GM18873 (cell line): Measurements from ENCODE around the gene ZNF444.

Experiments
- ATAC-seq: cut with Tn5 transposase; IDR thresholded peaks from one replicate; pipeline ENCODE4 v1.9.1; 2021; ENCODE audit warnings: mild to moderate bottlenecking, moderate library complexity, moderate number of reproducible peaks; ENCODE audit not compliant: unreplicated experiment, low FRiP score

The ZNF444 gene

DNA sequence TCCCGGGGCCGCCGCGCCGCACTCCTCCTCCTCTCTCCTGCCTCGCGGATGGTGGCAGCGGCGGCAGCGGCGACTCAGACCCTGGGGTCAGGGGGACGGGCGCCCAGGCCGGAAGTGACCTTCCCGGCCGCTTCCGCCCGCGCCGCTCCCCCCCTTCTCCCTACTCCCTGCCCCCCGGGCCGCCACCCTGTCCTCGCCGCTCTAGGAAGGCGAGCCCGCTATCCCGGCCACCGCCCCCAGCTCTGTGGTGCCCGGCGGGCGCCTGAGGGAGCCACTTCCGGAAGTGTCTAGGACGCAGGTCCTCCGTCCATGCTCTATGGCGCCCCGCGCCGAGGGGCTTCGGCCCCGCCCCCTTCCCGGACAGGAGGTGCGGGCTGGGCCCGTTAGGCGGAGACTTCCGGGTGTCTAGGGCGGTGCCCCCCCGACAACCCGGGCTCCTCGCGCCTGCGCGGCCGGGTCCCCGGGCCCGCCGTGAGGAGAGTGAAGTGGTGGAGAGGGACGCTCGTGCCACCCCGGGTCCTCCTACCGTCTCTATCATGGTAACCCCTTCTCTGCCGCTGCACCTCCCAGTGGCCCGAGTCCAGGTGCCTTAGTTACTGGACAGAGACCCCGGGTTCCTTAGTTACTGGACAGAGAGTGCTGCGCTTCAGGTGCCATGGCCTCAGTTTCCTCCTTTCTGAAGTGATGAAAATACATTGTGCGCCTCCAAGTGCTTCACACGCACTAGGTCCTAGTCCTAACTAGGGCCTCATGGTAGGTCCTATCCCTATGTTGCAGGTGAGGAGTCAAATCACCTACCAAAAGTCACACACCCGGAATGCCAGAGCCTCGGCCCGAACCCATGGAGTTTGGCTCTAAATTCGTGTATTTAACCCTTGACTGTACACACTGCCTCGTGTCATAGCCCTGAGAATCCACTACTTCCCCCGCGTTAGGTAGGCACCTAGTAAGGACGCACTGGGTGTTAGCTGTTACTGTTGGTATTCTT, 19.6 kb upstream of the ZNF444 start, which contains the start of gene ZNF787:
Gene ZNF787, minus strand, starts transcription at position 116 of the 988 bp plus-strand sequence. CDS start 18,078 bp downstream, outside the sequence.
- ATAC-seq = peak; percentile 75

DNA sequence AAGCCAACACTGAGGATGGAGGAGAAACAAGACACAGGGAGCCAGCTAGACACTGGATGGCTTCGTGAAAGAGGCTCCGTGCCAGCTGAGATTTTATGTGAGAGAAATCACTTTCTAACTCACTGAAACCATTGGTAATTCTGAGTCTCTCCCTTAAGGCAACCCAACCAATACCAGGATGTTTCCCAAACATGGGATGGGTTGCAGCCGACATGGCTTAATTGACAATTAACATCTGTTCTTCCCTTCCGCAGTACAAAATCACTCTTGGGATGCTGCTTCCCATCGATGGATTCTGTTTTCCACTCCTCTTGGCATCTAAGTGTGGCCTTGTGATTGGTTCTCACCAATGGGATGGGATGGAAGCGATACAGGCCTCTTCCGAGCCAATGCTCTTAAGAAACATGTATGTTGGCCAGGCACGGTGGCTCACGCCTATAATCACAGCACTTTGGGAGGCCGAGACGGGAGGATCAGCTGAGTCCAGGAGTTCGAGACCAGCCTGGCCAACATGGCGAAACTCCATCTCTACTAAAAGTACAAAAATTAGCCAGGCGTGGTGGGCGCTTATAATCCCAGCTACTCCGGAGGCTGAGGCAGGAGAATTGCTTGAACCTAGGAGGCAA, 17.7 kb upstream of the ZNF444 start:
- no peak for ATAC-seq

DNA sequence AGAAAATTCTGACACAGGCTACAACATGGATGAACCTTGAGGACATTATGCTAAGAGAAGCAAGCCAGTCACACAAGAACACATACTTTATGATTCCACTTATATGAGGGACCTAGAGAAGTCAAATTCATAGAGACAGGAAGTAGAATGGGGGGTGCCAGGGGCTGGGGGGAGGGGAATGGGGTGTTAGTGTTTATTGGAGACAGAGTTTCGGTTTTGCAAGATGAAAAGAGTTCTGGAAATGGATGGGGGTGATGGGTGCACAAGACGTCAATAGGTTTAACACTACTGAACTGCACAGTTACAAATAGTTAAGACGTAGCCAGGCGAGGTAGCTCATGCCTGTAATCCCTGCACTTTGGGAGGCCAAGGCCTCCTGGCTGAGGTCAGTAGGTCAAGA, 16.5 kb upstream of the ZNF444 start:
- ATAC-seq = no peak

DNA sequence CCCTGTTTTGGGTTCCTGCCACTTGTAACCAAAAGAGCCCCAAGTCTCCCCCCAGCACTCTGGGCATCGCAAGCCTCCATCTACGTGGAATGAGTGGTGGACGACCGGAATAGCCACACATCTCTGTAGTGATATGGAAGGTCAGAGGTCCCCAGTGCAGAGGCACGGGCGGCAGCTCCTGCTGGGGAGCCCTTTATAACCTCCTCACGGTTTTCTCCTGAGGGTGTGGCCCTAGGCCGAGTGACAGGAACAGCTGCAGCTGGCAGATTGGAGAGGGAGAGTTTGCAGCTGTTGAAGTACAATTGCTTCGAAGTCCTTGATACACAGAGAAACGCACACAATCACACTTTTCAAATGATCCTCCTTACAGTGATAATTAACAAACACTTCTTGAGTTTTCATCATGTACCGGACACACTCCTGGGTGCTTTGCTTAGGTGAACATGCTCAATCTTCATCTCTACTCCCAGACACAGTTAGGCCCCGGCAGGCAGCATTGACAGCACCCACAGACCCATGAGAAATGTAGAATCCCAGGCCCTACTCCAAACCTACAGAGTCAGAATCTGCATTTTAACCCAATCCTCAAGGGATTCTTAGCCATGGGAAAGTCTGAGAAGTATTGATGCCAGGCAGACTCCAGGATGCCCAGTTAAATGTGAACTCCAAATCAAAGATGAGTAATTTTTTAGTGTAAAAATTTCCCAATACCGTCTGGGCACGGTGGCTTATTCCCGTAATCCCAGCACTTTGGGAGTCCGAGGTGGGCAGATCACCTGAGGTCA, 15.1 kb upstream of the ZNF444 start:
- ATAC-seq = no peak

DNA sequence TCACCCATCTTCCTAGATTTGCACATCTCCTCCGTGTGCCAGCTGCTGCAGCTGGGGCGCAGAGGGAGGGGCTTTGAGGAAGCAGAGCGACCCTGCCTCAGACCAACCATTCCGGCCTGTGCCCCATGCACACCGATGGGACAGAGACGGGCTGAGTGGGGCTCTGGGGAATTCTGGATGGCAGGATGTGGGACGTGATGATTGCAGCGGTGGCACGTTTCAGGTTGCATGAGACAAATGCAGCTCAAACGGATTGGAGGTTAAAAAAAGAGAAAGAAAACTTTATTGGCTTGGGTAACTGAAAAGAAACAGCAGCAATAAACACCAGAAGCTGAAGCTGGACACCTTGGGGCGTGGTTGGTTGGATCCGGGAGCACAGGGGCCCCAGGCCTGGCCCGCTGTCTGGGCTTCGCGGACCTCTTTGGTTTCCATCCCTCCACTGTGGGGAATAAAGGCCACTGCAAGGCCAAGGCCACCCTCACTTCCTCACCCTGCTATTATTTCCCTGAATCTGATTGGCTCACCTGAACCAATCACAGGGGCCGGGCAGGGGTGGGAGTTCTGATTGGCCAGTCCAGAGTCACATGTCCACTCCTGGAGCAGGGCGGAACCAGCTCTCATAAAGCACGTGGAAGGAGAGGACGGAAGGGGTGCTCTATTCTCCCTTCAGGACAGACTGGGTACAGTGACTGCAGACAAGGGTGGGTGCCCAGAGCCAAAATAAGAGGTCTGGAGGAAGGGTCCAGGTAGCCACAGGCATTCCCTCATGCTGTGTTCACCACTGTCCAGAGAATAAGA, 13.9 kb upstream of the ZNF444 start:
- no peak for ATAC-seq

DNA sequence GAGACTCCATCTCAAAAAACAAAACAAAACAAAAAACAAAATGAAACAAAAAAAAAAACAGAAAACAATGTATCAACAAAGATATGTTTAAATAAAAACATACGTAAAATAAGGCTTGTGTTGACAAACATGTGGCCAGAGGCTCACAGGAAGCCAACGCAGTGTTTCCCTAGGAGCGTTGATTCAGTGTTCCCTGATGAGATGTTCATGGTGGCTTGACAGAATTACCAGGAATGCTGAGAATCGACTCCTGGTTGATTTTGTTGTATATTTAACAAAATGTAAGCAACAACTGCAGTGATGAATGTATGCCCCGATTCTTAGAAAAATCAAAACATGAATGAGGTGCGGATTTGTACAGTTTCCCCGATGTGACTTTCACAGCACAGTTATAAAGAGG, 11.1 kb upstream of the ZNF444 start:
- ATAC-seq = no peak

DNA sequence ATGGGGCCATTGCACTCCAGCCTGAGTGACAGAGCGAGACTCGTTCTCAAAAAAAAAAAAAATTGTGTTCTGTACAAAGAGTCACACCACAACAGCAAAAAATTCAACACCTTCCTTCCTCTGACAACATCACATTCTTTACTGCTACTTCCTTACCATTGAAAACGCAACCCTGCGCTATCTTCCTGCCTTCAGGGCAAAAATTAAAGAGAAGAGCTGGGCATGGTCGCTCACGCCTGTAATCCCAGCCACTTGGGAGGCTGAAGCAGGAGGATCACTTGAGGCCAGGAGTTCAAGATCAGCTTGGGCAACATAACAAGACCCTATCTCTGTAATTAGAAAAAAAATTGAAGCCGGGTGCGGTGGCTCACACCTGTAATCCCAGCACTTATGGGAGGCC, 9.4 kb upstream of the ZNF444 start:
- no peak for ATAC-seq

DNA sequence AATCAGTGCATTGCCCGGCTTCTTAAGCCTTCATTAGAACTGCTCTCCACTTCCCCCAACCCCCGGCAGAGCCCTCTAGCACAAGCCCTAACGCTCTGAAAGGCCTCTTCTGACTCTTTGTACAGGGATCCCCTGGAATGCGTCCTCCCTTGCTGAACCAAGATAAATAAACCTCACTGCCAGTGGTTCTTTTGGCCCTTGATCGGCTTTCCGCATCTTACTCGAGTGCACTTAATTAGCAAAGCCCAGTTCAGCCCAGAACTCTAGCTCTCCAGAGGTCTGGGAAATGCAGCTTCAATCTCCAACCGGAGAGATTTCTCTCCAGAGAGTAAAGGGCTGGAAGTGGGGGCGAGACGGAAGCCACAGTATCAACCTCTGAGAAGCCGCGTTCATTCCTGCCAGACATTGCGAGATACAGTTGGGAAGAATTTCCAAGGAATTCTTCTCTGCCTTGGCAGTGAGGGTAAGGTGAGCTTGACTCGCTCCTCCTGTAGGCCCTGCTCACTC, 8.7 kb upstream of the ZNF444 start:
- no peak for ATAC-seq

DNA sequence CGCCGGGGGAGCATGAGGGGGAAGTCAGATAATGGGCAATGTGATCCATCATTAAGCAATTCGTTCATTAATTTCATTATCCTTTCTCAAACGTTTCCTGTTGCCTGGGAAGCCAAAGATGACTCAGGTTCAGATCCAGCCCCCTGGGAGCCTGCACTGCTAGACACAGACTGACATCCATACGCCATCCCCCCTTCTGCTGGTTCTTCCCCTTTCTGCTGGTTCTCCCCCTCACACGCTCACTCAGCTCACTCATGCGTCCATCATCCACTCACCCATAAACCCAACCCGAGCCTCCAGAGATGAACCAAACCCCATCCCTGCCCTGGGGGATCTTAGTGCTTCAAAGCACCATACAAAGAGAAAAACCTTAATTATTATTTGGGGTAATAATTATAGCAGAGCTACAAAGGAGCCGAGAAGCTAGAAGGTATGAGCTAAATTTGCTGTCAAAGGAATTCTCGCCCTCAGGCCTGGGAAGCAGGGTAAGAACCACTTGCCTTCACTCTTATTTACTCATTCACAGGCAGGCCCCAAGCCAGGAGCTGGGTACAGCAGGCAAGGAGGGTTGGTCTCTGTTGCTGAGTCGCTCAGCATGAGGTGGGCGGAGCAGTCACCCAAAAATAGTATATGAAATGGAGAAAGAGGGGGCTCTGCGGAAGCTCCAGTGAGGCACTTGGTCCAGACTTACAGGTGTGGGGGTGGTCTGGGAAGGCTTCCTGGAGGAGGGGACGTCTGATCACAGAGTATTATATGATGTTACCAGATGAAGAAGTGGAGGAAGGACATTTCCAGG, 7.0 kb upstream of the ZNF444 start:
- ATAC-seq = no peak

DNA sequence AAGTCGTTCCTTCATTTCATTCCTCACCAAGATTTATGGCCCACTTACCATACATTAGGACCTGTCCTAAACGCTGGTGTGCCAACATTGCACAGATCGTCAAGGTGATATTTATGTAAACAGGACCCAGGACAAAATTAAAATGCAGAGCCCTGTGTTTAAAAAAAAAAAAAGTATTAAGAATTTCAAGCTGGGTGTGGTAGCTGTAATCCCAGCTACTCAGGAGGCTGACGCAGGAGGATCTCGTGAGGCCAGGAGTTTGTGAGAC, 6.5 kb upstream of the ZNF444 start:
- no peak for ATAC-seq

DNA sequence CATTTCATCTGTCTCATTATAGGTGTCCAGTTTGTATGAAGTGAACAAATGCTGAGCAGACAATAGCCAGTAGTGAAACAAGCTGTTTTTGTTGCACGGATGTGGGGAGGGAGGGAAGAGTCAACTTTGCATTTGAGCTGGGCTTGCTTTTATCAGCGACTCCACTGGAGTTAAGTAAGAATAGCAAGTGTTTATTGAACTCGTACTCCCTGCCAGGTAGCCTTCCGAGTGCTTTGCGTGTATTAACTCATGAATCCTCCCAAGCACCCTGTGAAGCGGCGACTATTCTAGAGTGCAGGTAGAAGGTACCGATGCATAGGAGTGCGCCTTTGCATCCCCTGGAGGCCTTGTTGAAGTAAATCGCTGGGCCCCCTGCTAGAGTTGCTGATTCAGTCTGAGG, 4.7 kb upstream of the ZNF444 start:
- ATAC-seq = no peak

DNA sequence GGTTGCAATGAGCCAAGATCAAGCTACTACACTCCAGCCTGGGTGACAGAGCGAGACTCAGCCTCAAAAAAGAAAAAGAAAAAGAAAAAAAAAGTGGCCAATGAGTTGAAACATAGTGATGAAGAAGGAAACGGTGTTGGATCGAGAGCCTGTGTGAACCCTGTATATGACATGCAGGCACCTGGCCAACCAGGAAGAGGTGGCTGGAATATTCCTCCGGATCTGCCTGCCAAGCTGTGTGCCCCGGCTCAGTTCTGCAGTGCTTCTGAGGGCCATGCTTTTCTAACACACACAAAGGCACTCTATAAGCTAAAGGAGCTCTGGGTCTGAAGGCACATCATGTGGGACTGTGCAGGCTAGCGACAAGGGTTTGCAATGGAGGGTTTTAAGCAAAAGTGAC, 3.7 kb upstream of the ZNF444 start:
- no peak for ATAC-seq

DNA sequence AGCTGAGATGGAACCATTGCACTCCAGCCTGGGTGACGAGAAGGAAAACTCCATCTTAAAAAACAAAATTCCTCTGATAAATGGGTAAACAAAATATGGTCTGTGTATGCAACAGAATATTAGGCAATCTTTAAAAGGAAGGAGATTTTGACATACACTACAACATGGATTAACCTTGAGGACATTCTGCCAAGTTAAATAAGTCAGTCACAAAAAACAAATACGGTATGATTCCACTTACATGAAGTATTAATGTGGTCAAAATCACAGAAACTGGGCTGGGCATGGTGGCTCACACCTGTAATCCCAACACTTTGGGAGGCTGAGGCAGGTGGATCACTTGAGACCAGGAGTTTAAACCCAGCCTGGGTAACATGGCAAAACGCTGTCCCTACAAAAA, 3.0 kb upstream of the ZNF444 start:
- ATAC-seq = no peak

DNA sequence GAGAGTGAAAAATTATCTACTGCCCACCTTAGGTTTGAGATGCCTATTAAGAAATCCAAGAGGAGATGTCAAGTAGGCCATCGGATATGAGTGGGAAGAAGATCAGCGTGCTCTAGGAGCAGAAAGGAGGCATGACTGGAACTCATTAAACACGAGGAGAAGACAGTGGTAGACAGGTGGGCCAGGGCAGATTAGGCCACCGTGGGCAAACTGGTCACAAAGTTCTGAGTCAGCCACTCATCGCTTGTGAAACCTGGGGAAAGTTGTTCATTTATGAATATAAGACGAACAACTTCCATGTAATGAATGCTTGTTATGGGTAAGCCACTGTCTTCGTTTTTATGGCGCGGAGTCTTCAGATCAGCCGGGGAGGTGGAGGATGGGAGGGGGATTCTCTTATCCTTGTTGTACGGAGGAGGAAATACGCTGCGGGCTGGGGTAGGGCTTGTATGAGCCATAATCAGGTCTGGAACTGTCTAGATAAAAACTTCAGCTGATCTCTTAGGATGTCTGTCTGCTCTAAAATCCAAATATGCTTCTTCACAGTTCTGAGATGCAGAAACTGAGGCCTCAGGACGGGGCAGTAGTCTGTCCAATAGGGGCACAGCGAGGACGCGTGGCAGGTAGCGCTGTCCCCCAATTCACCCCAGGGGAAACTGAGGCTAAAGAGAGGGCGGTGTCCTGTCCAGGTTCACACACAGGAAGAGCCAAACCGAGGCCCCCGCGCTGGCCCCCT, 1.1 kb upstream of the ZNF444 start:
- ATAC-seq = no peak

DNA sequence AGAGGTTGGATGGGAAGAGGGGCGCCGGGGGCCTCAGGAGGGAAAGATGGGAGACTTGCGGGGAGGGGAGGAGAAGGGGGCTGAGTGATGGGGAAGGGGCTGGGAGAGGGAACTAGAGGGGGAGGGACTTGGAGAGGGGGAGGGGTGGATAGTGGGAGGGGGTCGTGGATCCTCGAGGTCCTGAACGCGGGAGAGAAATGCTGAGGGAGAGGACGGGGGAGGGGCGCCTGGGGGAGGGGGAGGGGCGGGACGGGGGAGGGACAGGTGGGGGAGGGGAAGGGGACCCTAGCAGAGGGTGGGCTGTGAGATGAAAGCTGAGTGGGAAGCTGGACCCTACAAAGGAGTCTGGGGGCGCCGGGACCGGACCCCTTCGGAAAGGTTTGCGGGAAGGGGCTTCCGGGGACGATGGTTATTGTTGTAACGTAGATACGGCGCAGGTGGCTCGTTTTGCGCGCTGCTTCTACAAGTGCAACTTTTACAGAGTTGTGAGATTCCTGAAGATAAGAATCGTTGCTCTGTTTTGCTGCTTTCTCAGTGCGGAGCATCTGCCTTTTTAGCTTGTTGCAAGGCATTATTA, 418 bp downstream of the ZNF444 start:
- ATAC-seq = no peak

DNA sequence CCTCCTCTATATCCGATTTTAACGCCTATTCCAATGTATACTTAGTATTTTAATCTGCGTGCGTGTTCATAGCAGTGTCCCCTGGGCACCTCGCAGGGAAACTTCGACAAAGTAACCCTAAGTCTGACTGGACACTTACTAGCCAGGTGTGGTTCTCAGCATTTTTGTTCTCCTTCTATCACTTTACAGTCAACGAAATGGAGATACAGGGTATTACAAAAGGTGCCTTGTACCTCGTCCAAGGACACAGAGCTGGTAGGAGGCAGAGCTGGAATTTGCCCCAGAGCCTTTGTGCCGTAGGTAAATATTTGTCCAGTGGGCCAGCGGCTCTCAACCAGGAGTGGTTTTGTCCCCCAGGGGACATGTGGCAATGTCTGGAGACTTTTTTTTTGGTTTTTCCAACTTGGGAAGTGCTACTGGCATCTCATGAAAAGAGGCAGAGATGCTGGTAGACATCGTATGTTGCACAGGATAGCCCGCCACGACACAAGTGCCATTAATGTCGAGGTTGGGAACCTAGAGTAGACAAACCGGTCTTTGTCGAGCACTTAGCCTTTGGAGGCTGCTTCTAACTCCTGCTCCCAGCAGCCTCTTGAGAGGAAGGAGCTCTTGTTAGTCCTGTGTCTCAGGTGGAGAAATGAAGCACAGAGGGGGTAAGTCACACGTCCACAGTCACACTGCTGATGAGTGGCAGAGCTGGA, 1.1 kb downstream of the ZNF444 start:
- ATAC-seq = no peak

DNA sequence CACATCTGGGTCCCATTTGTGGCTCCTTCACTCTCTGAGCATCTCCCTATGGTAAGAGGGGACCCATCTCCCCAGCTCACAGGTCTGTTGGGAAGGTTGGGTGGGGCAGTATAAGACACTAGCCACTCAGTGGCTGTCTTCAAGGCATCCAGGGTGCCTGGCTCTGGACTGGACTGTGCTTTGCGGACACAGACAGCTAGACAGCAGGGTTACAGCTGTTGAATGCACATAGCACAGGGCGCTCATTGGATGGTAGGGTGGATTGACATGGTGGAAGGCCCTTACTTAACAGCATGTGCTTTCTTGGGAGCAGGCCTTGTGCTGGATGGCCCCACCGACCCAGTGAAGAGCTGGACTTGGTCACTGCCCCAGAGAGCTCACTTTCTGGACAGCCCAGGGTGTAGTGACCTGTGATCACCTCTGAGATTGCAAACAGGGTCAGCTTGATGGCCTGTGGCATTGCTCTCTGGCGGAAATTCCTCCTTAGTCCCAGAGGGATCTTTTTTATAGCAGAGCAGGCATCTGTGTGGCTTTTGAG, 1.9 kb downstream of the ZNF444 start:
- no peak for ATAC-seq

DNA sequence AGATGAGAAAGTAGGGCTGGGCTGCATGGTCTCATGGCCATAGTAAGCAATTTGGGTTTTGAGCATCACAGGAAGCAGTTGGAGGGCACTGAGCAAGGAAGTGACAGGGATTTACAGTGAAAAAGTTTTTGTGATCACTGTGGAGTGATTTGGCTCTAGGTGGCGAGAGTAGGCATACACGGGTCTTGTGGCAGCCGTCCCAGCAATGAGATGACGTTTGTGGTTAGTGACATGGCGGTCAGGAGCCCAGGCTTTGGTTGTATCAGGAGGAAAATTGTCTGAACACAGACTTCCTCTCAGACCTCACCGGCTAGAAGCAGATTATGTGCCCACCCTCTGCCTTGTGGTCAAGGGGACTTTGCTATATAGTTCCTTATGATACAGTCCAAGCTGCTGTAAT, 3.3 kb downstream of the ZNF444 start:
- ATAC-seq = no peak
